DND-41 (cell line): ENCODE results near the gene RCBTB2.

Experiments used
- CTCF ChIP-seq: IDR thresholded peaks from 2 replicates; pipeline ENCODE4 v1.5.1; 2012; ENCODE audit warnings: borderline replicate concordance, low read length, moderate library complexity, mild to moderate bottlenecking; ENCODE audit not compliant: poor library complexity, severe bottlenecking; ENCODE audit errors: extremely low read depth
- EZH2 ChIP-seq: IDR thresholded peaks from 3 replicates; pipeline ENCODE4 v1.6.1; 2012; ENCODE audit warnings: borderline replicate concordance, low read depth, mild to moderate bottlenecking, moderate library complexity, low read length, inconsistent platforms; ENCODE audit not compliant: severe bottlenecking

DNA sequence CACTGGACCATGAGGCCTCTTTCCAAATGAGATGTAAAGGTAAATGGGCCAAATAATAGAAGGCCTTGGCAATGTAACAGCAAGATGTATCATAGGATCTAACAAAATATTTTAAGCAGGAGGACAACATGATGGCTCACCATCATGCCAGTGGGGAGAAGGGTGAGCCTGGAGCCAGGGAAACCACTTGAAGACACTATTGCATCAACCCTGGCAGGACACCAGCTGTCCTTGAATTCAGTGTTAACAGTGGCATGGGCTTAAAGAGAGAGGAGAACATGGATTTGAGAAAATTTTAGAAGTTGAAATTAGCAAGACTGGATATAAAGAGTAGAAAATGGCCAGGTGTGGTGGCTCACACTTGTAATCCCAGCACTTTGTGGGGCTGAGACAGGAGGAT lies 6.7 kb upstream of the RCBTB2 start:
- TF ChIP-seq CTCF: no peak
- TF ChIP-seq EZH2: no peak
